Suprapubic skin (tissue), 4 donors: Measurements from ENCODE around the gene PRX. TPM values are rescaled to one million over a fixed set of nuclear protein-coding genes. Genes with fewer than 3 reads are reported as not detected.

Experiments
- DNase-seq, 2 donors: peaks; one replicate each; pipeline ENCODE4 v3.0.0-alpha.2; 2019; ENCODE audit warnings: low spot score in 2 of 2
- H3K27ac ChIP-seq: fragments of 200-600 bp; sonication (generic); one replicate; pipeline ENCODE4 v1.5.1; 2019
- H3K27me3 ChIP-seq: fragments of 200-600 bp; sonication (generic); one replicate; pipeline ENCODE4 v1.5.1; 2019
- H3K36me3 ChIP-seq: fragments of 200-600 bp; sonication (generic); one replicate; pipeline ENCODE4 v1.5.1; 2019
- H3K4me1 ChIP-seq: fragments of 200-600 bp; sonication (generic); one replicate; pipeline ENCODE4 v1.5.1; 2019
- H3K4me3 ChIP-seq: fragments of 200-600 bp; sonication (generic); one replicate; pipeline ENCODE4 v1.5.1; 2019; ENCODE audit warnings: mild to moderate bottlenecking
- H3K9me3 ChIP-seq: fragments of 200-600 bp; sonication (generic); one replicate; pipeline ENCODE4 v1.5.1; 2019
- EP300 ChIP-seq: sonication (generic); formaldehyde crosslinking; IDR thresholded peaks from one replicate; pipeline ENCODE4 v1.6.1; 2017; ENCODE audit warnings: antibody characterized with exemption
- POLR2A ChIP-seq, 2 donors: fragments of 450-650 bp; IDR thresholded peaks; one replicate each; pipeline ENCODE4 v1.6.1; 2017; ENCODE audit warnings: antibody characterized with exemption in 2 of 2, mild to moderate bottlenecking in 2 of 2, moderate library complexity in 2 of 2
- POLR2AphosphoS5 ChIP-seq, 3 donors: sonication (generic); formaldehyde crosslinking; IDR thresholded peaks; one replicate each; pipeline ENCODE4 v1.6.1; 2017; ENCODE audit warnings: antibody characterized with exemption in 3 of 3
- WGBS: methylation state at CpG from one replicate; pipeline ENCODE4 v1.1.5; 2018; 5-methylcytosine and 5-hydroxymethylcytosine counted together
- total RNA-seq, 4 donors: library from RNA; depleted of rRNA; stranded (reverse); fragments of >200 nt; gene quantifications; one replicate each; pipeline ENCODE4 v1.1.0, GENCODE V29; 2016
- TF ChIP-seq, protein P1 (sequence below), 2 donors: fragments of 200-600 bp in 1 of 2; fragments of 450-650 bp in 1 of 2; sonication (generic) in 1 of 2; IDR thresholded peaks; one replicate each; pipeline ENCODE4 v1.5.1; 2016 to 2019; ENCODE audit warnings: antibody characterized with exemption in 2 of 2, mild to moderate bottlenecking in 1 of 2, moderate library complexity in 1 of 2

Gene PRX
- total RNA-seq, 4 donors from 2014 or later: 4.1 to 7.3 (median 4.8) TPM

DNA sequence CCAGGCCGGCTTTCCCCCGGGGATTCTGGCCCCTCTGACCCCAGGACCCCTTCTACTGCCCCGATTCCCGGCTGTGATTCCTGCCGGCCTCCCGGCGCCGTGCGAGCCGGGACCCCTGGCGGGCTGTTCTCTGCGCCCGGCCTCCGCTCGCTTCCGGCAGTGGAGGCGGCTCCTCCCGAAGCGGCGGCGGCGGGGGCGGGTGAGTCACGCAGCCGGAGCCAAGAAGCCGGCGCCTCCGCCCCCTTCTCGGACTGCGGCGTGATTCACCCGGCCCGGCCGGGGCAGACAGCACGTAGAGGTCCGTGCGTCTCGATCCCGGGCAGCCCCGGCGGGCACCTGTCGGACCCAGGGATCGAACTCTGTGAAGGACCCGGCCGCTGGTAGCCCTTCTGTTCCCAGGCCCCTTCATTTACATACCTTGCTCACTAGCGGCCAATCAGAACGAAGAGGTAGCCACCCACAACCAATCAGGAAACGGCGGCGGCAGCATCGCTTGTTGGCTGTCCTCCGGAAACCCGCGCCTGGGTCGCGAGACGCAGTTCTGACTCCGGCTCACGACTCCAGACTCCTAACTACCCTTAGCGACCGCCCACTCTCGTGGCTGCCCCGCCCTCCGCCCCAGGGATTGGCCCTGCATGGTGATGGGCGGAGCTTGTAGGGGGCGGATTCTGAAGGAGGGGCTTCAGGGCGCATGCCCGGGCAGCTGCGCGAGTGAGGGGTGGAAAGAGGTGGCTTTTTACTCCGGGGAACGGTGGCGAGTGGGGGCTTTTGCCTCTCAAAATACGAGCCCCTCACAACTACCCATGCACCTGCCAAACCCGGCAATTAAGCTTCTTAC, 12.5 kb upstream of the PRX start, which contains the start of gene SERTAD1:
SERTAD1 (minus strand) TSS at position 543 of the 838 bp plus-strand sequence. CDS start 2,446 bp downstream, outside the sequence.
- no peaks in the 10 kb centered on the region for H3K9me3 ChIP-seq
- H3K27ac ChIP-seq: peak within 1 kb of the TSS; percentile 97
- peak within 1 kb of the TSS; percentile 73 for H3K4me3 ChIP-seq
- WGBS: under 1% methylated on average over 35 of the region's 75 CpGs
- peaks cover 10% of the 10 kb centered on the region for H3K36me3 ChIP-seq
- TF ChIP-seq EP300 (no peak), POLR2AphosphoS5 (IDR thresholded peaks at IDR 0.05) (peak; percentile 14 to 90 (median 31)), POLR2A (IDR thresholded peaks at IDR 0.05) (peak; percentile 77 to 99)
- TF ChIP-seq, protein P1, sequence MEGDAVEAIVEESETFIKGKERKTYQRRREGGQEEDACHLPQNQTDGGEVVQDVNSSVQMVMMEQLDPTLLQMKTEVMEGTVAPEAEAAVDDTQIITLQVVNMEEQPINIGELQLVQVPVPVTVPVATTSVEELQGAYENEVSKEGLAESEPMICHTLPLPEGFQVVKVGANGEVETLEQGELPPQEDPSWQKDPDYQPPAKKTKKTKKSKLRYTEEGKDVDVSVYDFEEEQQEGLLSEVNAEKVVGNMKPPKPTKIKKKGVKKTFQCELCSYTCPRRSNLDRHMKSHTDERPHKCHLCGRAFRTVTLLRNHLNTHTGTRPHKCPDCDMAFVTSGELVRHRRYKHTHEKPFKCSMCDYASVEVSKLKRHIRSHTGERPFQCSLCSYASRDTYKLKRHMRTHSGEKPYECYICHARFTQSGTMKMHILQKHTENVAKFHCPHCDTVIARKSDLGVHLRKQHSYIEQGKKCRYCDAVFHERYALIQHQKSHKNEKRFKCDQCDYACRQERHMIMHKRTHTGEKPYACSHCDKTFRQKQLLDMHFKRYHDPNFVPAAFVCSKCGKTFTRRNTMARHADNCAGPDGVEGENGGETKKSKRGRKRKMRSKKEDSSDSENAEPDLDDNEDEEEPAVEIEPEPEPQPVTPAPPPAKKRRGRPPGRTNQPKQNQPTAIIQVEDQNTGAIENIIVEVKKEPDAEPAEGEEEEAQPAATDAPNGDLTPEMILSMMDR (IDR thresholded peaks at IDR 0.05): peak; percentile 60 to 76
- H3K27me3 ChIP-seq: no peaks in the 10 kb centered on the region
- peak; percentile 100 for DNase-seq
- H3K4me1 ChIP-seq: peaks cover 44% of the 10 kb centered on the region

DNA sequence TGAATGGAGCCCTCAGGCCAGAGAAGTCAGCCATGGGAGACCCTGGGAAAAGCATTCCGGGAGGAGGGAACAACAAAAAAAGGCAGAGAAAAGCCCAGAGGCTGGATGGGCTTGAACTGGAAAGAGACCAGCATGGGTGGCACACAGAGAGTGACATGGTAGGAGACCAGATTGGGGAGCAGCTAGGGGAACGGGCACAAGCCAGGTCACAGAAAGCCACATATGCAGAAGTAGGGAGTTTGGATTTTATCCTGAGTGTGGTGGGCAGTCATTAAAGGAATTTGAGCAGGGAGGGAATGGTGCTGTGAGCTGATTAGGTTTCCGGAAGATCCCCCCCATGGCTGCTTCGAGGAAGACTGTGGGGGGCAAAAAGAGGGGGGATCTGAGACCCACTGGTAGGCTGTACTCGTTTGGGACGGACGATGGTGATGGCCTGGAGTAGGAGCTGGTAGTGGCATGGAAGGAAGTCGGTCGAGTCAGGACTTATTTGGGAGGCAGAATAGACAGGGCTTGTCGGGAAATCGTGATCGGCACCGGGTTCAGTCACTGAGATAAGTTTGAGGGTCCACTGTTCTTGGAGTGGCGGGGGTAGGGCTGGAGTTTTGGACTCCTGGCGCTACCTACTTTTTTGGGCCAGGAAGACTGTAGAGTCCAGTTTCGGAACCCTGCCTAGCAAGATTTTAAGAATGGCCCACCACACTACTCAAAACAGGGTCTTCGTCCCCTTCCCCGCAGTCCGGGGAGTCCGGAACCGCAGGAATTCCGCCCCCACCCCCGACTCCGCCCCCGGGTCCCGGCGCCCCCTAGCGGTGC, 11.7 kb upstream of the PRX start:
- Histone ChIP-seq H3K36me3 (peaks cover 10% of the 10 kb centered on the region), H3K4me1 (peaks cover 44% of the 10 kb centered on the region), H3K4me3 (peak overlapping the region; percentile 73), H3K27ac (peak overlapping the region; percentile 97), H3K9me3 (no peaks in the 10 kb centered on the region), H3K27me3 (no peaks in the 10 kb centered on the region)
- WGBS: under 1% methylated on average over 16 of the region's 28 CpGs
- TF ChIP-seq, protein P1 (IDR thresholded peaks at IDR 0.05): no peak
- no peak for TF ChIP-seq EP300
- TF ChIP-seq POLR2A (IDR thresholded peaks at IDR 0.05): no peak
- TF ChIP-seq POLR2AphosphoS5 (IDR thresholded peaks at IDR 0.05): no peak
- DNase-seq: no peak

DNA sequence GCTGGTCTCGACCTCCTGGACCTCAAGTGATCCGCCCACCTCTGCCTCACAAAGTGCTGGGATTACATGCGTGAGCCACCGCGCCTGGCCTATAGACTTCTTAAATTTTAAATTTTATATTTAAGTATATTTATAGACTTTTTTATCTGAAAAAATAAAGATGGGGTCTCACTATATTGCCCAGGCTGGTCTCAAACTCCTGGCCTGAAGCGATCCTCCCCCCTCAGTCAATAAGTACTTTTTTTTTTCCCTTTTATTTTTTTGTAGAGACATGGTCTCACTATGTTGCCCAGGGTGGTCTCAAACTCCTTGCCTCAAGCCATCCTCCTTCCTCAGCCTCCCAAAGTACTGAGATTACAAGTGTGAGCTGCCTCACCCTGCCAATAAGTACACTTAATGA, 10.8 kb upstream of the PRX start:
- WGBS: 88% methylated on average over 6 of the region's 6 CpGs

DNA sequence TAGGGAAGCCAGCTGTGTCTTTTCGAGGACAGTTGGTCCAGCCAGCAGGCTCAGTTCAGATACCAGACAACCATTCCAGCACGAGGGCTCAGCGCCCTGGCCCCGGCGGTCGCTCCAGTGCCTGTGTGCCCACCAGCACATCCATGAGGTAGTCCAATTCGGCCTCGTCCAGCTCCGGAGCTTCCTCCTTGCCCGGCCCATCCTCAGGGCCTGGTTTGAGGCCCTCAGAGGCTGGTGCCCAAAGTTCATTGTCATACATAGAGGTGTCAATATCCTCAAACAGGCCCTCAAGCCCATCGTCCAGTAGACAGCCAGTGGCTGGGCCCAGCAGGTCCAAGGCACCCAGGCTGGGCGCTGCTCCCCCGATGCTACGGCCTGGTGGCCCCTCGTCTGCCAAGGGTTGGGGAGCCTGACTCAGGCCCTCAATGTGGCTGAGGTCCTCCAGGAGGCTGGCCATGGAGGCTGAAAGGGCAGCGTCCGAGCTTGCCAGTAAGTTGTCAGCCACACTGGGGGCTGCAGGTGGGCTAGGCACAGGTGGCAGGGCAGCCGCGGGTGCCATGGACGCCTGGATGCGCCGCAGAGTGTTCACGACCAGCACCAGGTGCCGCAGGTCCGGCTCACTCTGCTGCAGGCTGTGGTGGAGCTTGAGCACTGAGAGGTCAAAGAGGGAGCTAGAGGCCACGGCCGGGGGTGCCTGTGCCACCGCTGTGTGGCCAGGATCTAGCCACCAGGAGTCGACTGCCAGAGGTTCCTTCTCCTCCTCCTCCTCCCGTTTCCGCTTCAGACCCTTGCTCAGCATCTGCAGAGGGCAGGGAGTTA, 9.8 kb upstream of the PRX start:
- WGBS: 86% methylated on average over 21 of the region's 31 CpGs
- H3K4me3 ChIP-seq: no peak overlapping the region

More for the DNA sequence above, 10.8 kb upstream of the PRX start:
- peaks cover 44% of the 10 kb centered on the region for H3K4me1 ChIP-seq
- DNase-seq: no peak
- no peaks in the 10 kb centered on the region for H3K9me3 ChIP-seq
- TF ChIP-seq POLR2AphosphoS5 (IDR thresholded peaks at IDR 0.05) (no peak), EP300 (no peak), POLR2A (IDR thresholded peaks at IDR 0.05) (no peak)
- TF ChIP-seq, protein P1 (IDR thresholded peaks at IDR 0.05): no peak
- peak overlapping the region; percentile 97 for H3K27ac ChIP-seq
- peak overlapping the region; percentile 73 for H3K4me3 ChIP-seq
- H3K27me3 ChIP-seq: no peaks in the 10 kb centered on the region
- H3K36me3 ChIP-seq: peaks cover 10% of the 10 kb centered on the region

More for the DNA sequence above, 9.8 kb upstream of the PRX start:
- peaks cover 44% of the 10 kb centered on the region for H3K4me1 ChIP-seq
- no peak for DNase-seq
- H3K36me3 ChIP-seq: peaks cover 10% of the 10 kb centered on the region
- peak overlapping the region; percentile 34 for H3K27ac ChIP-seq
- H3K27me3 ChIP-seq: no peaks in the 10 kb centered on the region
- H3K9me3 ChIP-seq: no peaks in the 10 kb centered on the region
- no peak for TF ChIP-seq POLR2A (IDR thresholded peaks at IDR 0.05)
- no peak for TF ChIP-seq EP300
- TF ChIP-seq, protein P1 (IDR thresholded peaks at IDR 0.05): no peak
- no peak for TF ChIP-seq POLR2AphosphoS5 (IDR thresholded peaks at IDR 0.05)
